Naive thymus-derived CD4-positive, alpha-beta T cell (primary cell): ENCODE measurements around the gene FYN. TPM values are rescaled to one million over a fixed set of nuclear protein-coding genes. Genes with fewer than 3 reads are reported as not detected.

Experiments used
- ATAC-seq: fragments of 150-1000 bp; cut with Tn5 transposase; 2 replicates; pipeline ENCODE4 v1.10.0; 2021; ENCODE audit warnings: mild to moderate bottlenecking, moderate library complexity
- CTCF ChIA-PET: fragments of 350-600 bp; sonication (Branson Sonifier 250); formaldehyde crosslinking; loops from one replicate; lab custom pipeline; 2021; ENCODE audit warnings: antibody characterized with exemption; lab: Charles Lee
- POLR2A ChIA-PET: fragments of 350-600 bp; sonication (Branson Sonifier 250); formaldehyde crosslinking; loops from one replicate; lab custom pipeline; 2021; ENCODE audit warnings: antibody characterized with exemption, inconsistent platforms; lab: Charles Lee
- DNase-seq, 9 donors: peaks; one replicate each; pipeline versions ENCODE4 v3.0.0 to v3.0.0-alpha.2; 2020 to 2022; ENCODE audit warnings: mixed read lengths in 1 of 9
- H3K27ac ChIP-seq: one replicate; pipeline ENCODE4 v1.7.0; 2013; ENCODE audit warnings: mild to moderate bottlenecking, low read depth, low read length, moderate library complexity
- H3K27me3 ChIP-seq, 2 donors: one replicate each; pipeline ENCODE4 v1.7.0; 2013; ENCODE audit warnings: low read length in 2 of 2, mild to moderate bottlenecking in 2 of 2, moderate library complexity in 2 of 2; ENCODE audit not compliant: control insufficient read depth in 2 of 2, insufficient read depth in 2 of 2
- H3K36me3 ChIP-seq, 3 experiments: 1 replicate in 2 of 3; 2 replicates in 1 of 3; pipeline ENCODE4 v1.7.0; 2013; ENCODE audit warnings: low read length in 3 of 3, mild to moderate bottlenecking in 3 of 3, moderate library complexity in 1 of 3; ENCODE audit not compliant: insufficient read depth in 3 of 3, control insufficient read depth in 2 of 3
- H3K4me1 ChIP-seq, 2 donors: one replicate each; pipeline ENCODE4 v1.7.0; 2013; ENCODE audit warnings: low read length in 2 of 2, mild to moderate bottlenecking in 2 of 2, moderate library complexity in 1 of 2; ENCODE audit not compliant: control insufficient read depth in 2 of 2, insufficient read depth in 2 of 2
- H3K4me3 ChIP-seq: 2 replicates; pipeline ENCODE4 v1.7.0; 2013; ENCODE audit warnings: mild to moderate bottlenecking, low read length
- H3K9me3 ChIP-seq, 3 experiments: 1 replicate in 2 of 3; 2 replicates in 1 of 3; pipeline ENCODE4 v1.7.0; 2013; ENCODE audit warnings: low read length in 3 of 3; ENCODE audit not compliant: control insufficient read depth in 2 of 3
- H3K27ac Mint-ChIP-seq, 9 donors: one replicate each; pipeline ENCODE4 v1.8.0; 2020 to 2022; ENCODE audit warnings: mixed read lengths in 9 of 9, mild to moderate bottlenecking in 8 of 9, moderate library complexity in 5 of 9, inconsistent platforms in 2 of 9
- H3K27me3 Mint-ChIP-seq, 5 donors: one replicate each; pipeline ENCODE4 v1.8.0; 2021 to 2022; ENCODE audit warnings: mixed read lengths in 5 of 5, mild to moderate bottlenecking in 1 of 5
- H3K36me3 Mint-ChIP-seq, 5 donors: one replicate each; pipeline ENCODE4 v1.8.0; 2020 to 2022; ENCODE audit warnings: mixed read lengths in 5 of 5, mild to moderate bottlenecking in 3 of 5, inconsistent platforms in 1 of 5
- H3K4me1 Mint-ChIP-seq, 7 donors: one replicate each; pipeline ENCODE4 v1.8.0; 2020 to 2022; ENCODE audit warnings: mixed read lengths in 7 of 7, mild to moderate bottlenecking in 3 of 7, inconsistent platforms in 1 of 7
- H3K4me3 Mint-ChIP-seq, 10 donors: one replicate each; pipeline ENCODE4 v1.8.0; 2020 to 2022; ENCODE audit warnings: mild to moderate bottlenecking in 10 of 10, mixed read lengths in 10 of 10, moderate library complexity in 6 of 10, inconsistent platforms in 2 of 10
- H3K9me3 Mint-ChIP-seq, 11 donors: one replicate each; pipeline ENCODE4 v1.8.0; 2020 to 2022; ENCODE audit warnings: mixed read lengths in 11 of 11, mild to moderate bottlenecking in 4 of 11, inconsistent platforms in 1 of 11, moderate library complexity in 1 of 11
- intact Hi-C, 2 donors: fragments of 100-400 bp; cut with micrococcal nuclease; formaldehyde crosslinking; loops; one replicate each; pipeline ENCODE4 v1.15.1; 2023
- polyA plus RNA-seq, 2 donors: library from polyadenylated mRNA; unstranded; fragments of 300-500 nt; fragmentation: Illumina TruSeq; gene quantifications; one replicate each; pipeline ENCODE4 v1.2.3, GENCODE V29; 2021
- total RNA-seq, 6 experiments: library from RNA in 5 of 6; stranded (reverse) in 5 of 6; gene quantifications; 1 replicate in 5 of 6; 2 replicates in 1 of 6; pipeline ENCODE4 v1.2.3 and lab custom pipeline; 2021 to 2026

Gene FYN
- total and polyA plus RNA-seq, 7 experiments from 2014 or later = 200 to 720 (median 430) TPM

GRCh38 chr6:111872401-111873177 is 663 bp downstream of the FYN start:
- Mint-ChIP-seq H3K27ac (peak overlapping the region; percentile 93 to 98 (median 96)), H3K36me3 (peaks cover 0 to 22% (median 10%) of the 10 kb centered on the region in 5 donors), H3K4me3 (peak overlapping the region; percentile 92 to 99 (median 97)), H3K4me1 (peaks cover 22 to 53% (median 46%) of the 10 kb centered on the region in 7 donors), H3K9me3 (peaks cover 0 to 1% (median 0%) of the 10 kb centered on the region in 11 donors), H3K27me3 (no peaks in the 10 kb centered on the region)
- intact Hi-C loops = loop anchor here (1.0 to 10.0 kb wide), 22 partner anchors 26 to 1055 kb away; partner anchors contain the start of genes FAM229B (in 2 of the 2), REV3L (in 2 of the 2), TUBE1 (in 2 of the 2) and CDK19 (in 1 of the 2)
- Histone ChIP-seq H3K27ac (peak overlapping the region; percentile 86), H3K36me3 (peaks cover 0 to 6% (median 0%) of the 10 kb centered on the region in 3 experiments), H3K4me1 (peaks cover 38 to 42% of the 10 kb centered on the region in 2 donors), H3K4me3 (peak overlapping the region; percentile 89), H3K9me3 (no peaks in the 10 kb centered on the region), H3K27me3 (no peaks in the 10 kb centered on the region)
- DNase-seq (peak; percentile 46 to 72 (median 54)), ATAC-seq (peak; percentile 28)
- CTCF ChIA-PET = interaction anchor here (0.9 to 1.6 kb wide), 10 partner anchors 29 to 162 kb away, joined by 3 to 6 read pairs (median 4); no protein-coding TSS in a partner anchor
- POLR2A ChIA-PET = interaction anchor here (0.5 to 2.0 kb wide), 22 partner anchors 10 to 389 kb away, joined by 3 to 24 read pairs (median 4); no protein-coding TSS in a partner anchor

- CTCF ChIA-PET = interaction anchor here (1.5 to 1.6 kb wide), 2 partner anchors 101 to 120 kb away, joined by 3 to 4 read pairs; no protein-coding TSS in a partner anchor
- Mint-ChIP-seq H3K4me3 (peak overlapping the region; percentile 92 to 99 (median 97)), H3K4me1 (peaks cover 22 to 60% (median 52%) of the 10 kb centered on the region in 7 donors), H3K27ac (peak overlapping the region in 8 of 9 donors; percentile 46 to 98 (median 96)), H3K27me3 (no peaks in the 10 kb centered on the region), H3K9me3 (peaks cover 0 to 1% (median 0%) of the 10 kb centered on the region in 11 donors), H3K36me3 (peaks cover 0 to 24% (median 11%) of the 10 kb centered on the region in 5 donors)
- intact Hi-C loops = loop anchor here (1.0 to 10.0 kb wide), 14 partner anchors 9 to 1055 kb away; partner anchors contain the start of genes REV3L (in 2 of the 2), CDK19 (in 1 of the 2) and SLC16A10 (in 1 of the 2)
- peak overlapping the region; percentile 89 for H3K4me3 ChIP-seq
- peaks cover 0 to 6% (median 0%) of the 10 kb centered on the region in 3 experiments for H3K36me3 ChIP-seq
- H3K4me1 ChIP-seq = peaks cover 43 to 48% of the 10 kb centered on the region in 2 donors
- DNase-seq = peak in 8 of 9 donors; percentile 37 to 52 (median 49)
- peak overlapping the region; percentile 86 for H3K27ac ChIP-seq
- H3K27me3 ChIP-seq = no peaks in the 10 kb centered on the region
- H3K9me3 ChIP-seq = no peaks in the 10 kb centered on the region
- ATAC-seq = no peak
- POLR2A ChIA-PET = interaction anchor here (0.5 to 1.6 kb wide), 7 partner anchors 21 to 388 kb away, joined by 3 to 7 read pairs (median 4); no protein-coding TSS in a partner anchor
Measured at GRCh38 chr6:111871725-111872400, 1.4 kb downstream of the FYN start.

- ATAC-seq = peak; percentile 6
- ChIA-PET POLR2A (interaction anchor here (0.8 to 1.6 kb wide), 3 partner anchors 102 to 119 kb away, joined by 4 to 7 read pairs (median 6); no protein-coding TSS in a partner anchor), CTCF (interaction anchor here (0.6 to 1.6 kb wide), 3 partner anchors 102 to 385 kb away, joined by 3 to 8 read pairs (median 4); no protein-coding TSS in a partner anchor)
- H3K4me3 Mint-ChIP-seq = peak overlapping the region; percentile 92 to 99 (median 97)
- H3K9me3 ChIP-seq = no peaks in the 10 kb centered on the region
- peaks cover 22 to 66% (median 58%) of the 10 kb centered on the region in 7 donors for H3K4me1 Mint-ChIP-seq
- H3K4me1 ChIP-seq = peaks cover 49 to 54% of the 10 kb centered on the region in 2 donors
- peak overlapping the region in 8 of 9 donors; percentile 46 to 98 (median 96) for H3K27ac Mint-ChIP-seq
- peak in 8 of 9 donors; percentile 47 to 71 (median 58) for DNase-seq
- H3K27ac ChIP-seq = peak overlapping the region; percentile 86
- peak overlapping the region; percentile 89 for H3K4me3 ChIP-seq
- H3K27me3 ChIP-seq = no peaks in the 10 kb centered on the region
- H3K36me3 Mint-ChIP-seq = peaks cover 0 to 24% (median 11%) of the 10 kb centered on the region in 5 donors
- H3K27me3 Mint-ChIP-seq = no peaks in the 10 kb centered on the region
- H3K36me3 ChIP-seq = peaks cover 0 to 6% (median 0%) of the 10 kb centered on the region in 3 experiments
- peaks cover 0 to 1% (median 0%) of the 10 kb centered on the region in 11 donors for H3K9me3 Mint-ChIP-seq
- intact Hi-C loops = loop anchor here (1.0 to 10.0 kb wide), 11 partner anchors 8 to 1054 kb away; partner anchors contain the start of genes CDK19 (in 1 of the 2), REV3L (in 1 of the 2) and SLC16A10 (in 1 of the 2)
Measured at GRCh38 chr6:111871207-111871606, 2.0 kb downstream of the FYN start.

- intact Hi-C loops = loop anchor here (1.0 to 10.0 kb wide), 12 partner anchors 7 to 1053 kb away; partner anchors contain the start of genes CDK19 (in 1 of the 2), REV3L (in 1 of the 2) and SLC16A10 (in 1 of the 2)
- Mint-ChIP-seq H3K36me3 (peaks cover 0 to 28% (median 11%) of the 10 kb centered on the region in 5 donors), H3K27ac (peak overlapping the region in 8 of 9 donors; percentile 46 to 98 (median 96)), H3K27me3 (no peaks in the 10 kb centered on the region), H3K9me3 (peaks cover 0 to 1% (median 0%) of the 10 kb centered on the region in 11 donors), H3K4me3 (peak overlapping the region; percentile 92 to 99 (median 97)), H3K4me1 (peaks cover 20 to 71% (median 63%) of the 10 kb centered on the region in 7 donors)
- Histone ChIP-seq H3K4me1 (peaks cover 54 to 59% of the 10 kb centered on the region in 2 donors), H3K9me3 (no peaks in the 10 kb centered on the region), H3K27me3 (no peaks in the 10 kb centered on the region), H3K27ac (peak overlapping the region; percentile 86), H3K4me3 (peak overlapping the region; percentile 89), H3K36me3 (peaks cover 0 to 6% (median 0%) of the 10 kb centered on the region in 3 experiments)
- ChIA-PET POLR2A (interaction anchor here (0.6 to 1.0 kb wide), 5 partner anchors 27 to 178 kb away, joined by 3 to 4 read pairs (median 3); no protein-coding TSS in a partner anchor), CTCF (interaction anchor here (0.6 to 1.3 kb wide), 4 partner anchors 27 to 385 kb away, joined by 3 to 8 read pairs (median 4); no protein-coding TSS in a partner anchor)
- DNase-seq (no peak), ATAC-seq (no peak)
Measured at GRCh38 chr6:111870742-111871064, 2.5 kb downstream of the FYN start.

- peak overlapping the region in 8 of 9 donors; percentile 46 to 98 (median 90) for H3K27ac Mint-ChIP-seq
Measured at GRCh38 chr6:111870051-111870741, 3.1 kb downstream of the FYN start.

More at GRCh38 chr6:111870051-111870741, 3.1 kb downstream of the FYN start:
- H3K27me3 ChIP-seq = no peaks in the 10 kb centered on the region
- intact Hi-C loops = loop anchor here (1.0 to 10.0 kb wide), 7 partner anchors 13 to 1053 kb away; partner anchors contain the start of genes CDK19 (in 1 of the 2), REV3L (in 1 of the 2) and SLC16A10 (in 1 of the 2)
- H3K36me3 Mint-ChIP-seq = peaks cover 0 to 28% (median 11%) of the 10 kb centered on the region in 5 donors
- H3K27me3 Mint-ChIP-seq = no peaks in the 10 kb centered on the region
- peak overlapping the region; percentile 89 for H3K4me3 ChIP-seq
- peaks cover 16 to 76% (median 67%) of the 10 kb centered on the region in 7 donors for H3K4me1 Mint-ChIP-seq
- peak overlapping the region; percentile 86 for H3K27ac ChIP-seq
- peaks cover 59 to 64% of the 10 kb centered on the region in 2 donors for H3K4me1 ChIP-seq
- peak overlapping the region; percentile 92 to 99 (median 97) for H3K4me3 Mint-ChIP-seq
- peaks cover 0 to 6% (median 0%) of the 10 kb centered on the region in 3 experiments for H3K36me3 ChIP-seq
- H3K9me3 ChIP-seq = no peaks in the 10 kb centered on the region
- peak in 1 of 9 donors; percentile 36 for DNase-seq
- no peak for ATAC-seq
- ChIA-PET POLR2A (interaction anchor here (0.6 to 1.1 kb wide), 8 partner anchors 23 to 177 kb away, joined by 3 to 5 read pairs (median 3); no protein-coding TSS in a partner anchor), CTCF (interaction anchor here (0.6 to 1.3 kb wide), 5 partner anchors 27 to 384 kb away, joined by 3 to 8 read pairs (median 4); no protein-coding TSS in a partner anchor)
- peaks cover 0 to 1% (median 0%) of the 10 kb centered on the region in 11 donors for H3K9me3 Mint-ChIP-seq
